Endothelial cell of umbilical vein (primary cell): Measurements from ENCODE around the gene TKTL2. TPM values are rescaled to one million over a fixed set of nuclear protein-coding genes. Genes with fewer than 3 reads are reported as not detected.

Source experiments
- BruUV-seq: library from RNA; stranded (reverse); fragments of 400-500 nt; replicated peaks from 2 replicates; lab custom pipeline; 2021; lab: Mats Ljungman, UMichigan
- CTCF ChIA-PET: fragments of 300-600, 350-600 bp; sonication (Branson Sonifier 250); formaldehyde crosslinking; loops from one replicate; lab custom pipeline; 2021; ENCODE audit warnings: antibody characterized with exemption, inconsistent platforms; lab: Charles Lee
- POLR2A ChIA-PET: fragments of 300-600, 350-600 bp; sonication (Branson Sonifier 250); formaldehyde crosslinking; loops from one replicate; lab custom pipeline; 2021; ENCODE audit warnings: antibody characterized with exemption, inconsistent platforms; lab: Charles Lee
- DNase-seq: peaks from one replicate; pipeline ENCODE4 v3.0.0-alpha.2; 2011; ENCODE audit warnings: low read depth, low spot score
- FAIRE-seq: peaks from 2 replicates; lab custom pipeline; 2011; peaks lifted over from hg19 to GRCh38; lab: Jason Lieb, UNC
- H2AFZ ChIP-seq: 2 replicates; pipeline ENCODE4 v1.6.0; 2012; ENCODE audit warnings: low read depth, low read length, control low read depth, inconsistent platforms
- H3K27ac ChIP-seq: 2 replicates; pipeline ENCODE4 v1.5.1; 2011; ENCODE audit warnings: low read depth, mild to moderate bottlenecking, control low read depth, low read length, moderate library complexity; ENCODE audit not compliant: insufficient read depth
- H3K27me3 ChIP-seq, 2 experiments: 2 replicates each; pipeline versions ENCODE4 v1.6.0 to v1.6.1; 2011; ENCODE audit warnings: low read length in 2 of 2, mixed read lengths in 1 of 2; ENCODE audit not compliant: control insufficient read depth in 2 of 2, insufficient read depth in 2 of 2
- H3K36me3 ChIP-seq, 2 experiments: 2 replicates in 1 of 2; 3 replicates in 1 of 2; pipeline ENCODE4 v1.5.1; 2011; ENCODE audit warnings: low read length in 2 of 2, mild to moderate bottlenecking in 1 of 2, moderate library complexity in 1 of 2; ENCODE audit not compliant: control insufficient read depth in 2 of 2, insufficient read depth in 2 of 2; ENCODE audit errors: extremely low read depth in 1 of 2
- H3K4me1 ChIP-seq: 3 replicates; pipeline ENCODE4 v1.5.1; 2011; ENCODE audit warnings: mild to moderate bottlenecking, low read length; ENCODE audit not compliant: control insufficient read depth, insufficient read depth; ENCODE audit errors: extremely low read depth
- H3K4me2 ChIP-seq: 2 replicates; pipeline ENCODE4 v1.6.1; 2011; ENCODE audit warnings: low read length, control low read depth, mixed read lengths; ENCODE audit not compliant: insufficient read depth
- H3K4me3 ChIP-seq, 3 experiments: fragments of 200-600 bp in 1 of 3; sonication (generic), shearing (Covaris generic) in 1 of 3; replicated peaks in 1 of 3; 2 replicates each; pipeline ENCODE4 v1.5.1; 2011 to 2016; ENCODE audit warnings: control low read depth in 3 of 3, low read length in 3 of 3, mild to moderate bottlenecking in 2 of 3, inconsistent platforms in 1 of 3, low read depth in 1 of 3, moderate library complexity in 1 of 3; ENCODE audit not compliant: insufficient read depth in 1 of 3
- H3K79me2 ChIP-seq: 2 replicates; pipeline ENCODE4 v1.6.0; 2012; ENCODE audit warnings: low read length, inconsistent platforms; ENCODE audit not compliant: control insufficient read depth, insufficient read depth
- H3K9ac ChIP-seq: replicated peaks from 2 replicates; pipeline ENCODE3; 2011; ENCODE audit warnings: low read length, control low read depth; ENCODE audit not compliant: insufficient read depth; ENCODE audit errors: extremely low read depth
- H3K9me1 ChIP-seq: replicated peaks from 3 replicates; pipeline ENCODE4 v1.6.0; 2011; ENCODE audit warnings: mild to moderate bottlenecking, low read length; ENCODE audit not compliant: control insufficient read depth, insufficient read depth; ENCODE audit errors: extremely low read depth
- H3K9me3 ChIP-seq: replicated peaks from 2 replicates; pipeline ENCODE4 v1.5.1; 2012; ENCODE audit warnings: low read length, inconsistent platforms; ENCODE audit not compliant: control insufficient read depth, insufficient read depth
- H4K20me1 ChIP-seq: replicated peaks from 2 replicates; pipeline ENCODE3; 2011; ENCODE audit warnings: mild to moderate bottlenecking, low read length; ENCODE audit not compliant: control insufficient read depth, insufficient read depth; ENCODE audit errors: extremely low read depth
- EZH2 ChIP-seq: IDR thresholded peaks from 2 replicates; pipeline ENCODE4 v1.6.1; 2012; ENCODE audit warnings: borderline replicate concordance, low read depth, mild to moderate bottlenecking, moderate library complexity, low read length, inconsistent platforms; ENCODE audit not compliant: severe bottlenecking
- FOS ChIP-seq: IDR thresholded peaks from 2 replicates; pipeline ENCODE4 v1.6.1; 2011; ENCODE audit warnings: mild to moderate bottlenecking, low read length, moderate library complexity, borderline replicate concordance; ENCODE audit not compliant: insufficient read depth
- GATA2 ChIP-seq: IDR thresholded peaks from 2 replicates; pipeline ENCODE4 v1.7.0; 2011; ENCODE audit warnings: low read depth, mild to moderate bottlenecking, moderate library complexity, mixed read lengths, low read length; ENCODE audit not compliant: insufficient read length, insufficient read depth
- JUN ChIP-seq: IDR thresholded peaks from 2 replicates; pipeline ENCODE4 v1.6.1; 2011; ENCODE audit warnings: borderline replicate concordance, low read depth; ENCODE audit not compliant: insufficient read length, insufficient read depth
- MYC ChIP-seq: IDR thresholded peaks from one replicate; pipeline ENCODE4 v1.6.1; 2011; ENCODE audit warnings: mild to moderate bottlenecking, low read depth, low read length
- POLR2A ChIP-seq: IDR thresholded peaks from 2 replicates; pipeline ENCODE4 v1.6.1; 2012; ENCODE audit warnings: low read depth, mild to moderate bottlenecking, control low read depth, low read length
- POLR2AphosphoS5 ChIP-seq: IDR thresholded peaks from 2 replicates; pipeline ENCODE4 v1.6.1; 2012; ENCODE audit warnings: low read depth, mild to moderate bottlenecking, control low read depth, low read length, moderate library complexity; ENCODE audit not compliant: insufficient read depth
- dilution Hi-C: fragments of 300-500 bp; cut with MboI; formaldehyde crosslinking; loops from one replicate; pipeline ENCODE4 v1.15.0; 2019; ENCODE audit warnings: low sequenced_read_pairs; ENCODE audit not compliant: extremely low pct_ligation_motif_present
- intact Hi-C: fragments of 100-400 bp; cut with micrococcal nuclease; formaldehyde crosslinking; loops from one replicate; pipeline ENCODE4 v1.10.0; 2022
- polyA plus RNA-seq, 4 experiments: library from polyadenylated mRNA; depleted of rRNA in 3 of 4; stranded (reverse) in 3 of 4; unstranded in 1 of 4; fragments of >200 nt; gene quantifications; 2 replicates each; pipeline versions ENCODE4 v1.2.1 to v1.2.3, GENCODE V29; 2011 to 2012; ENCODE audit warnings: missing spikeins in 1 of 4
- total RNA-seq: library from RNA; stranded (reverse); gene quantifications from 2 replicates; pipeline ENCODE4 v1.2.3, GENCODE V29; 2021
- TF ChIP-seq, protein P1 (sequence below): IDR thresholded peaks from 2 replicates; pipeline ENCODE4 v1.6.1; 2011; ENCODE audit not compliant: insufficient read depth, insufficient read length
- TF ChIP-seq, protein P2 (sequence below), 2 donors: IDR thresholded peaks; 1 replicate in 1 of 2; 2 replicates in 1 of 2; pipeline ENCODE4 v1.5.1; 2011; ENCODE audit warnings: low read length in 2 of 2, mild to moderate bottlenecking in 2 of 2, moderate library complexity in 2 of 2, control low read depth in 1 of 2, inconsistent platforms in 1 of 2, low read depth in 1 of 2; ENCODE audit not compliant: insufficient read depth in 1 of 2; ENCODE audit errors: extremely low read depth in 1 of 2

The TKTL2 gene
- total and polyA plus RNA-seq, 2 donors (not counting 3 experiments of a cell fraction or from before 2014, with no cell fraction given), result not detected

DNA sequence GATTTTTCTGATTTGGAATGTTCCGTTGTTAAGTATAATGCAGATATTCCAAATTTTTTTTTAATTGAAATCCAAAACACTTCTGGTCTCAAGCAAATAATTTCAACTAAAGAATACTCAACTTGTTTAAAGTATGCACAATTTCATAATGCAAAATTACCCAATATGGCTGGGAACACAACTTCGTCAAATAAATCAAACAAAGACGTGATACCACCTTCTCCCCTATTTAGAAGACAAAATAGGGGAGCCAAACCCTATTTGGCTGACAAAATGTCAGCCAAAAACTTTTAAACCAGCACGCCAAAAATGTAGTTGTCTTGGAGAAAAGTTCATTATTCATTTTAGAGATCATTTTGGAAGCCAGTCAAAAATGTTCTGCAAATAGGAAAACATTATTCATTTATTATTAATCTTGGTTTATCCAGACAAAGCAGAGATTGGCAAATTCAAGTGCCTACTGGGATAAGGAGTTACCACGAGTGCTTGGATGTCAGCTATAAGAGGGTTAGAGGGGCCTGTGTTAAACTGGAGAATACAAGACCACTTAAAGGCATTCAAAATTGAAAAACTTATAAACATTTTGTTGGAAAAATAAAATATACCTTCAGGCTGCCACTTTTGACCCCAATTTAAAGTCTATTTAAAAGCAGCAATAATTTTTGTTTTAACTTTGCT is 3.3 kb upstream of the TKTL2 start:
- no peak overlapping the region for H3K4me3 ChIP-seq
- no peaks in the 10 kb centered on the region for H3K36me3 ChIP-seq
- no TSS peak for BruUV-seq
- no peak for DNase-seq
- no peak for FAIRE-seq
- H3K9me3 ChIP-seq, result no peaks in the 10 kb centered on the region
- intact Hi-C loops (no loop called here), dilution Hi-C loops (no loop called here)
- no peak overlapping the region for H3K4me2 ChIP-seq
- H3K27ac ChIP-seq, result no peak overlapping the region
- POLR2A ChIA-PET, result no interaction called here
- no peaks in the 10 kb centered on the region for H3K4me1 ChIP-seq
- H3K79me2 ChIP-seq, result no peaks in the 10 kb centered on the region
- CTCF ChIA-PET, result no interaction called here
- H3K9ac ChIP-seq, result no peak overlapping the region
- H2AFZ ChIP-seq, result no peak overlapping the region
- TF ChIP-seq, protein P1, sequence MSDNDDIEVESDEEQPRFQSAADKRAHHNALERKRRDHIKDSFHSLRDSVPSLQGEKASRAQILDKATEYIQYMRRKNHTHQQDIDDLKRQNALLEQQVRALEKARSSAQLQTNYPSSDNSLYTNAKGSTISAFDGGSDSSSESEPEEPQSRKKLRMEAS, result no peak
- TF ChIP-seq POLR2A (no peak), POLR2AphosphoS5 (no peak), MYC (no peak), EZH2 (no peak), JUN (no peak), FOS (no peak), GATA2 (no peak)
- TF ChIP-seq, protein P2, sequence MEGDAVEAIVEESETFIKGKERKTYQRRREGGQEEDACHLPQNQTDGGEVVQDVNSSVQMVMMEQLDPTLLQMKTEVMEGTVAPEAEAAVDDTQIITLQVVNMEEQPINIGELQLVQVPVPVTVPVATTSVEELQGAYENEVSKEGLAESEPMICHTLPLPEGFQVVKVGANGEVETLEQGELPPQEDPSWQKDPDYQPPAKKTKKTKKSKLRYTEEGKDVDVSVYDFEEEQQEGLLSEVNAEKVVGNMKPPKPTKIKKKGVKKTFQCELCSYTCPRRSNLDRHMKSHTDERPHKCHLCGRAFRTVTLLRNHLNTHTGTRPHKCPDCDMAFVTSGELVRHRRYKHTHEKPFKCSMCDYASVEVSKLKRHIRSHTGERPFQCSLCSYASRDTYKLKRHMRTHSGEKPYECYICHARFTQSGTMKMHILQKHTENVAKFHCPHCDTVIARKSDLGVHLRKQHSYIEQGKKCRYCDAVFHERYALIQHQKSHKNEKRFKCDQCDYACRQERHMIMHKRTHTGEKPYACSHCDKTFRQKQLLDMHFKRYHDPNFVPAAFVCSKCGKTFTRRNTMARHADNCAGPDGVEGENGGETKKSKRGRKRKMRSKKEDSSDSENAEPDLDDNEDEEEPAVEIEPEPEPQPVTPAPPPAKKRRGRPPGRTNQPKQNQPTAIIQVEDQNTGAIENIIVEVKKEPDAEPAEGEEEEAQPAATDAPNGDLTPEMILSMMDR (IDR thresholded peaks at IDR 0.05; ENCODE audit: extremely low read depth in 1 of 2, insufficient read depth in 1 of 2, low read depth in 1 of 2, low read length in 2 of 2), result no peak
- H3K9me1 ChIP-seq, result no peaks in the 10 kb centered on the region
- peaks cover under 1 to 5% of the 10 kb centered on the region in 2 experiments for H3K27me3 ChIP-seq
- no peaks in the 10 kb centered on the region for H4K20me1 ChIP-seq
